Smooth muscle cell (in vitro differentiated cells): ENCODE measurements around the gene HIGD1B. TPM values are rescaled to one million over a fixed set of nuclear protein-coding genes. Genes with fewer than 3 reads are reported as not detected.
A peak's percentile ranks its signal among the peaks of the same experiment; 100 is the strongest.

Source experiments
- DNase-seq: peaks from one replicate; lab custom pipeline; 2025; ENCODE audit not compliant: unreplicated experiment; lab: John Stamatoyannopoulos, UW
- H2AFZ ChIP-seq: fragments of 200-600 bp; sonication (generic); 2 replicates; pipeline ENCODE4 v1.6.0; 2016; ENCODE audit warnings: antibody characterized with exemption, low read depth, mild to moderate bottlenecking
- H3F3A ChIP-seq: fragments of 200-600 bp; sonication (generic); 2 replicates; pipeline ENCODE4 v1.6.0; 2017; ENCODE audit warnings: antibody characterized with exemption, low read depth
- H3K27ac ChIP-seq: fragments of 200-600 bp; sonication (generic); 2 replicates; pipeline ENCODE4 v1.5.1; 2016; ENCODE audit warnings: low read depth, mild to moderate bottlenecking
- H3K27me3 ChIP-seq: fragments of 200-600 bp; sonication (generic); 2 replicates; pipeline ENCODE4 v1.6.1; 2016; ENCODE audit warnings: low read depth, mild to moderate bottlenecking
- H3K36me3 ChIP-seq: fragments of 200-600 bp; sonication (generic); 2 replicates; pipeline ENCODE4 v1.5.1; 2016; ENCODE audit warnings: low read depth
- H3K4me1 ChIP-seq: fragments of 200-600 bp; sonication (generic); 2 replicates; pipeline ENCODE4 v1.5.1; 2016; ENCODE audit warnings: low read depth
- H3K4me2 ChIP-seq: fragments of 200-600 bp; sonication (generic); 2 replicates; pipeline ENCODE4 v1.6.0; 2016; ENCODE audit warnings: mild to moderate bottlenecking
- H3K4me3 ChIP-seq: fragments of 200-600 bp; sonication (generic); 2 replicates; pipeline ENCODE4 v1.5.1; 2016; ENCODE audit warnings: mild to moderate bottlenecking
- H3K79me2 ChIP-seq: fragments of 200-600 bp; sonication (generic); 2 replicates; pipeline ENCODE4 v1.6.0; 2016; ENCODE audit warnings: low read depth, mild to moderate bottlenecking
- H3K9ac ChIP-seq: fragments of 200-600 bp; sonication (generic); 2 replicates; pipeline ENCODE4 v1.6.0; 2016; ENCODE audit warnings: low read depth
- H3K9me3 ChIP-seq: fragments of 200-600 bp; sonication (generic); replicated peaks from 2 replicates; pipeline ENCODE4 v1.5.1; 2016; ENCODE audit warnings: low read depth
- H4K20me1 ChIP-seq: fragments of 200-600 bp; sonication (generic); 2 replicates; pipeline ENCODE4 v1.6.0; 2016; ENCODE audit warnings: low read depth
- WGBS: methylation state at CpG from one replicate; pipeline ENCODE4 v1.1.7; 2016; ENCODE audit warnings: low lambda C conversion rate; 5-methylcytosine and 5-hydroxymethylcytosine counted together
- polyA plus RNA-seq: library from polyadenylated mRNA; unstranded; fragments of >200 nt; fragmentation: Nextera tagmentation; extraction: Ambion mirVana; gene quantifications from 2 replicates; pipeline ENCODE4 v1.2.1, GENCODE V29; 2016
- total RNA-seq: library from RNA; depleted of rRNA; stranded (reverse); fragments of >200 nt; gene quantifications from 2 replicates; pipeline ENCODE4 v1.2.3, GENCODE V29; 2014
- TF ChIP-seq, protein P1 (sequence below): fragments of 200-600 bp; sonication (generic); IDR thresholded peaks from 2 replicates; pipeline ENCODE4 v1.5.1; 2017; ENCODE audit warnings: borderline replicate concordance, mild to moderate bottlenecking, antibody characterized with exemption; ENCODE audit not compliant: insufficient read depth, poor library complexity, severe bottlenecking

HIGD1B gene
- total and polyA plus RNA-seq, 2 experiments from 2014 or later: 0.39 TPM; not detected in 1

DNA sequence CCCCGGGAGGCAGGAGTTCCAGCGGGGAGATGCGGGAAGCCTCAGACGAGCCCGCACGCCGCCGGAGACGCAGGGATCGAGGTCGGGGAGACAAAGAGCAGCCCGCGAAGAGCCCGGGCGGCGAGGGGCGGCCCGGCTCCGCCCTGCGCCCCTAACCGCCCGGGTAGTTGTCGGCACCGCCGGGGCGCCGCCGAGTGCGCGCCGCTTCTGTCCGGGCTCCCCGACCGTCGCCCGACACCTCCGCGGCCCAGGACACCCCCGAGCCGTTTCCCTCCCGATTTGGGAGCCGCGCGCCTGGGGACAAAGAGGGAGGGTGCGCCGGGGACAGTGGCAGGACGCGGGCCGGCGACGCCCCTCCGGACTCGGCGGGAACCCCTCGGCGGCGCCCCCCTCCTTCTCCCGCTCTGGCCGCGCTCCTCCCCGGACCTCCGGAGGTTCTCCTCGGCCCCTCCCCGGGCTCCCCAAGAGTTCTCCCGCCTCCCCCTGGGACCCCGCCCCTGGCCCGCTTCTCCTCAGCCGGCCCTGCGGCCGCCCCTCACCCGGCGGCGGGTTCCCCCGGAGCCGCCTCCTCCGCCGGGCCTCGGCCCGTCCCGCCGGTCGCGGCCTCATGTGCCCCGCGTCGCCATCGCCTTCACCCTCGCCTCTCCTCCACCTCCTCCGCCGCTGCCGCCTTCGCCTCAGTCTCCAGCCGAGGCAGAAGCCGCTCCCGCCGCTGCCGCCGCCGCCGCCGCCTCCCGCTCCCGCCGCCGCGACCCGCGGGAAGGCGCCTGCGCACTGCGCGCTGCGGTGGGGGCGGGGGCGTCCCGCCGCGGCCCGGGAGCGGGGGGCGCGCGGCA lies 17.9 kb upstream of the HIGD1B start, which contains the start of gene GJC1:
TSS of gene GJC1 (minus strand) at position 765 of the 836 bp plus-strand sequence. CDS start 24,470 bp downstream, outside the sequence.
- WGBS: 1% methylated on average over 46 of the region's 123 CpGs
- H3K36me3 ChIP-seq: no peaks in the 10 kb centered on the region
- peaks cover 45% of the 10 kb centered on the region for H3K79me2 ChIP-seq

DNA sequence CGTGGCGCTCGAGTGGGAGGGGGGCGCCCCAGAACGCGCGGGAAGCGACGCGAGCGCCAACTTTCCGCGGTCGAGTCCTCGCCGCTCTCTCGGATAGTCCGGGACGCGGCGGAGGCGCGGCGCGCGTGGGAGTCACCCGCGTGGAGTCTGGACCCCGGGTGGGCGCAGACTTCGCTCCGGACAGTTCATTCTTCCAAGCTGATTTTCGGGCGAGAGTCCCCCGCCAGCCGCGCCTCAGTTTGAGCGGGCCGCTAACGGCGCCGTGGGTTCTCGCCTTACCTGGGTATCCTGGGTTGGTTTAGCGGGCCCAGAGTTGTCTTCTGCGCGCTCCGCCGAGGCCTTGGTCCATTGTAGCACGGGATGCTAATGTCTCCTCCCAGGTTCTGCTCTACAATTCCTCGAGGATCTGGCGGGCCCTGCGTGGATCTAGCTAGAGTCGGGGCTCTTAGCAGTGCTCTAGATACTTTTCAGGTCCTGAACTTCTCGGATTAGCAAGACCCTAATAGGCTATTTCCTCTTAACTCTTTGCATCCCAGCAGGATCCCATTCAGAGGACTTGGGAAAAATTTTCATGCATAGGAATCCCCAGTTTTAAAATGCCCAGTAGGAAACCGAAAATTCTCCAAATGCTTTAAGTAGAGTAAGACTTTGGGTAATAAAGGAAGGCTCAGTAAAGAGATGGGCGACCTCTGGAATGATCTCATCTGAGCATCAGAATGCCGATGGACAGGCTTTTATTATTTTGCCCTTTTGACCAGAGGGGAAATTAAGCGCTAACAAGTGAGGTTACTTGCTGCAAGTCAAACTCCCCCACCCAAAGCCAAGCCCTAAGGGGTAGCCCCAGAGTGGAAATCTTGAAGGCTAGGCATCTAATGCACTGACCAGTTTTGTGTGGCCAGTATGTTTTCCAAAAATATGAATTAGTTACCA lies 17.1 kb upstream of the HIGD1B start:
- TF ChIP-seq, protein P1, sequence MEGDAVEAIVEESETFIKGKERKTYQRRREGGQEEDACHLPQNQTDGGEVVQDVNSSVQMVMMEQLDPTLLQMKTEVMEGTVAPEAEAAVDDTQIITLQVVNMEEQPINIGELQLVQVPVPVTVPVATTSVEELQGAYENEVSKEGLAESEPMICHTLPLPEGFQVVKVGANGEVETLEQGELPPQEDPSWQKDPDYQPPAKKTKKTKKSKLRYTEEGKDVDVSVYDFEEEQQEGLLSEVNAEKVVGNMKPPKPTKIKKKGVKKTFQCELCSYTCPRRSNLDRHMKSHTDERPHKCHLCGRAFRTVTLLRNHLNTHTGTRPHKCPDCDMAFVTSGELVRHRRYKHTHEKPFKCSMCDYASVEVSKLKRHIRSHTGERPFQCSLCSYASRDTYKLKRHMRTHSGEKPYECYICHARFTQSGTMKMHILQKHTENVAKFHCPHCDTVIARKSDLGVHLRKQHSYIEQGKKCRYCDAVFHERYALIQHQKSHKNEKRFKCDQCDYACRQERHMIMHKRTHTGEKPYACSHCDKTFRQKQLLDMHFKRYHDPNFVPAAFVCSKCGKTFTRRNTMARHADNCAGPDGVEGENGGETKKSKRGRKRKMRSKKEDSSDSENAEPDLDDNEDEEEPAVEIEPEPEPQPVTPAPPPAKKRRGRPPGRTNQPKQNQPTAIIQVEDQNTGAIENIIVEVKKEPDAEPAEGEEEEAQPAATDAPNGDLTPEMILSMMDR: no peak
- Histone ChIP-seq H3K79me2 (peaks cover 36% of the 10 kb centered on the region), H3K4me1 (peaks cover 15% of the 10 kb centered on the region), H3K36me3 (no peaks in the 10 kb centered on the region), H3K4me3 (peak overlapping the region; percentile 74), H2AFZ (peak overlapping the region; percentile 85), H4K20me1 (peaks cover 31% of the 10 kb centered on the region), H3K9me3 (no peaks in the 10 kb centered on the region), H3K27ac (no peak overlapping the region), H3K9ac (no peak overlapping the region), H3F3A (no peaks in the 10 kb centered on the region), H3K4me2 (peak overlapping the region; percentile 95), H3K27me3 (no peaks in the 10 kb centered on the region)
- DNase-seq: peak; percentile 9
- WGBS: 3% methylated on average over 47 of the region's 58 CpGs

More for the DNA sequence above, 17.9 kb upstream of the HIGD1B start, which contains the start of gene GJC1:
- Histone ChIP-seq H3K27me3 (no peaks in the 10 kb centered on the region), H3K4me1 (peaks cover 15% of the 10 kb centered on the region), H3K9me3 (no peaks in the 10 kb centered on the region), H3K27ac (no peak within 1 kb of the TSS), H3K4me3 (peak within 1 kb of the TSS; percentile 74), H2AFZ (peak within 1 kb of the TSS; percentile 85), H3K9ac (peak within 1 kb of the TSS; percentile 63), H3F3A (no peaks in the 10 kb centered on the region), H3K4me2 (peak within 1 kb of the TSS; percentile 95), H4K20me1 (peaks cover 40% of the 10 kb centered on the region)
- DNase-seq: peak; percentile 9
- TF ChIP-seq, protein P1: no peak

DNA sequence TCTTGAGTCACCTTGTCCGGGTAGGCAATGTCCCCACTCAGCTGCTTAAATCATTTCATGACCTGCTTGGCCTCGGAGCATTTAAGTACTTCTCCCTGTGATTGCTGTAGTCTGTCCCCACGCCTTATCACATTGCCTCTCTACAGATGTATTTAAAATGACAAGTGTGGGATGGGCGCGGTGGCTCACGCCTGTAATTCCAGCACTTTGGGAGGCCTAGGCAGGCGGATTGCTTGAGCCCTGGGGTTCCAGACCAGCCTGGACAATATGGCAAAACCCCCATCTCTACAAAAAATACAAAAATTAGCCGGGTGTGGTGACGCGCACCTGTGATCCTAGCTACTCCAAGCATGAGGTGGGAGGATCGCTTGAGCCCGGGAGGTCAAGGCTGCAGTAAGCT lies 16.3 kb upstream of the HIGD1B start:
- H3K27me3 ChIP-seq: no peaks in the 10 kb centered on the region
- H2AFZ ChIP-seq: no peak overlapping the region
- peaks cover 24% of the 10 kb centered on the region for H4K20me1 ChIP-seq
- peaks cover 28% of the 10 kb centered on the region for H3K79me2 ChIP-seq
- H3K4me1 ChIP-seq: peaks cover 15% of the 10 kb centered on the region
- H3K4me3 ChIP-seq: no peak overlapping the region
- no peak for DNase-seq
- WGBS: 66% methylated on average over 12 of the region's 12 CpGs
- H3K36me3 ChIP-seq: no peaks in the 10 kb centered on the region
- no peak overlapping the region for H3K27ac ChIP-seq
- TF ChIP-seq, protein P1: no peak
- H3K4me2 ChIP-seq: no peak overlapping the region
- no peak overlapping the region for H3K9ac ChIP-seq
- H3F3A ChIP-seq: no peaks in the 10 kb centered on the region
- no peaks in the 10 kb centered on the region for H3K9me3 ChIP-seq
